Naive thymus-derived CD4-positive, alpha-beta T cell (primary cell): ENCODE data around the gene MAFG. TPM values are rescaled to one million over a fixed set of nuclear protein-coding genes. Genes with fewer than 3 reads are reported as not detected.
A peak's percentile ranks its signal among the peaks of the same experiment; 100 is the strongest.

Experiments used
- ATAC-seq: fragments of 150-1000 bp; cut with Tn5 transposase; 2 replicates; pipeline ENCODE4 v1.10.0; 2021; ENCODE audit warnings: mild to moderate bottlenecking, moderate library complexity
- CTCF ChIA-PET: fragments of 350-600 bp; sonication (Branson Sonifier 250); formaldehyde crosslinking; loops from one replicate; lab custom pipeline; 2021; ENCODE audit warnings: antibody characterized with exemption; lab: Charles Lee
- POLR2A ChIA-PET: fragments of 350-600 bp; sonication (Branson Sonifier 250); formaldehyde crosslinking; loops from one replicate; lab custom pipeline; 2021; ENCODE audit warnings: antibody characterized with exemption, inconsistent platforms; lab: Charles Lee
- DNase-seq, 9 donors: peaks; one replicate each; pipeline versions ENCODE4 v3.0.0 to v3.0.0-alpha.2; 2020 to 2022; ENCODE audit warnings: mixed read lengths in 1 of 9
- H3K27ac ChIP-seq: one replicate; pipeline ENCODE4 v1.7.0; 2013; ENCODE audit warnings: mild to moderate bottlenecking, low read depth, low read length, moderate library complexity
- H3K27me3 ChIP-seq, 2 donors: one replicate each; pipeline ENCODE4 v1.7.0; 2013; ENCODE audit warnings: low read length in 2 of 2, mild to moderate bottlenecking in 2 of 2, moderate library complexity in 2 of 2; ENCODE audit not compliant: control insufficient read depth in 2 of 2, insufficient read depth in 2 of 2
- H3K36me3 ChIP-seq, 3 experiments: 1 replicate in 2 of 3; 2 replicates in 1 of 3; pipeline ENCODE4 v1.7.0; 2013; ENCODE audit warnings: low read length in 3 of 3, mild to moderate bottlenecking in 3 of 3, moderate library complexity in 1 of 3; ENCODE audit not compliant: insufficient read depth in 3 of 3, control insufficient read depth in 2 of 3
- H3K4me1 ChIP-seq, 2 donors: one replicate each; pipeline ENCODE4 v1.7.0; 2013; ENCODE audit warnings: low read length in 2 of 2, mild to moderate bottlenecking in 2 of 2, moderate library complexity in 1 of 2; ENCODE audit not compliant: control insufficient read depth in 2 of 2, insufficient read depth in 2 of 2
- H3K4me3 ChIP-seq: 2 replicates; pipeline ENCODE4 v1.7.0; 2013; ENCODE audit warnings: mild to moderate bottlenecking, low read length
- H3K9me3 ChIP-seq, 3 experiments: 1 replicate in 2 of 3; 2 replicates in 1 of 3; pipeline ENCODE4 v1.7.0; 2013; ENCODE audit warnings: low read length in 3 of 3; ENCODE audit not compliant: control insufficient read depth in 2 of 3
- H3K27ac Mint-ChIP-seq, 9 donors: one replicate each; pipeline ENCODE4 v1.8.0; 2020 to 2022; ENCODE audit warnings: mixed read lengths in 9 of 9, mild to moderate bottlenecking in 8 of 9, moderate library complexity in 5 of 9, inconsistent platforms in 2 of 9
- H3K27me3 Mint-ChIP-seq, 5 donors: one replicate each; pipeline ENCODE4 v1.8.0; 2021 to 2022; ENCODE audit warnings: mixed read lengths in 5 of 5, mild to moderate bottlenecking in 1 of 5
- H3K36me3 Mint-ChIP-seq, 5 donors: one replicate each; pipeline ENCODE4 v1.8.0; 2020 to 2022; ENCODE audit warnings: mixed read lengths in 5 of 5, mild to moderate bottlenecking in 3 of 5, inconsistent platforms in 1 of 5
- H3K4me1 Mint-ChIP-seq, 7 donors: one replicate each; pipeline ENCODE4 v1.8.0; 2020 to 2022; ENCODE audit warnings: mixed read lengths in 7 of 7, mild to moderate bottlenecking in 3 of 7, inconsistent platforms in 1 of 7
- H3K4me3 Mint-ChIP-seq, 10 donors: one replicate each; pipeline ENCODE4 v1.8.0; 2020 to 2022; ENCODE audit warnings: mild to moderate bottlenecking in 10 of 10, mixed read lengths in 10 of 10, moderate library complexity in 6 of 10, inconsistent platforms in 2 of 10
- H3K9me3 Mint-ChIP-seq, 11 donors: one replicate each; pipeline ENCODE4 v1.8.0; 2020 to 2022; ENCODE audit warnings: mixed read lengths in 11 of 11, mild to moderate bottlenecking in 4 of 11, inconsistent platforms in 1 of 11, moderate library complexity in 1 of 11
- intact Hi-C, 2 donors: fragments of 100-400 bp; cut with micrococcal nuclease; formaldehyde crosslinking; loops; one replicate each; pipeline ENCODE4 v1.15.1; 2023
- polyA plus RNA-seq, 2 donors: library from polyadenylated mRNA; unstranded; fragments of 300-500 nt; fragmentation: Illumina TruSeq; gene quantifications; one replicate each; pipeline ENCODE4 v1.2.3, GENCODE V29; 2021
- total RNA-seq, 6 experiments: library from RNA in 5 of 6; stranded (reverse) in 5 of 6; gene quantifications; 1 replicate in 5 of 6; 2 replicates in 1 of 6; pipeline ENCODE4 v1.2.3 and lab custom pipeline; 2021 to 2026

MAFG gene
- total and polyA plus RNA-seq, 7 experiments from 2014 or later: 2.4 to 28.1 (median 16.0) TPM

DNA sequence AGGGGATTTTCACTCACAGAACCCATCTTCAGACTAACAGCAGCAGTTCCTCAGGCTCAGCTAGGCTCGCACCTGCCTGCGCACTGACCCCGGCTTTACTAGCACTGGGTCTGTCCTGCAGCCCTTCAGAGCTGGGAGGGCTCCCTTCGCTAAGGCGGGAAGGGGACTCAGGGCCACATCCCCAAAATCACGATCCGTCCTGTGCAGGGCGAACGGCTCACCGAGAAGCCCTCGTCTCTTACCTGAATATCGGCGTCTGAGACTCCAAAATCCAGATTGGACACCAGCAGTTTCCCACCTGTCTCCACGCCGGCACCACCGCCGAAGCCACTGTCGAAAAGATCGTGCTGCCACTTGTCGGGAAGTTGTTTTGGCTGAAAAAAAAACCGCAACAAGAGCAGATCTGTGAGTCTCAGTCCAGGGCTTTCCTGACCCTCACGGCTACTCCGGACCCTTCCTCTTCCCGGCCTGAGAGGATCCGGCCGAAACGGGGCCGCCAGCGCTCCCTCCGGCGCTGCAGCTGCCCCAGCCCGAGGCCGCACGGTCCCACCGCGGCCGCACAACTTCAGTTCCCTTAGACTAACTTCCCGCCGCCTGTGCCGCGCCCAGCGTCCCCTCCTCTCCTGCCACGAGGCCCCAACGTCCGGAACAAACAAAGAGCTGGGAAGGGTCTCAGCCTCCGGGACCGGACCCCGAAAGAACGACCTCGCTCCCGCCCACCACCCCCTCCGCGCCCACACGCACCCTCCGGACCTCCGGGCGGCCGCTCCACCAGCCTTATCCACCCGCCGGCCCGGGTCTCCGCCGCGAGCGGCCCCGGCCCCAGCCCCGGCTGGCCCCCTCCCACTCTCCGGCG lies 36.9 kb downstream of the MAFG start:
- intact Hi-C loops: loop anchor here (1.0 to 5.0 kb wide), 8 partner anchors 19 to 132 kb away; partner anchors contain the start of genes ARHGDIA (in 2 of the 2), PCYT2 (in 2 of the 2), CENPX (in 1 of the 2) and MAFG (in 1 of the 2)
- Histone ChIP-seq H3K27ac (peak overlapping the region; percentile 82), H3K4me3 (peak overlapping the region; percentile 79), H3K27me3 (no peaks in the 10 kb centered on the region), H3K4me1 (peaks cover 16 to 20% of the 10 kb centered on the region in 2 donors), H3K36me3 (peaks cover 14 to 55% (median 24%) of the 10 kb centered on the region in 3 experiments), H3K9me3 (no peaks in the 10 kb centered on the region)
- H3K9me3 Mint-ChIP-seq: peaks cover 0 to 1% (median 0%) of the 10 kb centered on the region in 11 donors
- peaks cover 9 to 26% (median 14%) of the 10 kb centered on the region in 5 donors for H3K36me3 Mint-ChIP-seq
- H3K4me3 Mint-ChIP-seq: peak overlapping the region; percentile 78 to 96 (median 87)
- ATAC-seq (no peak), DNase-seq (peak in 1 of 9 donors; percentile 47)
- POLR2A ChIA-PET: interaction anchor here (0.6 to 5.2 kb wide), 8 partner anchors 13 to 368 kb away, joined by 3 to 26 read pairs (median 3); partner anchors contain the start of genes ARL16, HGS and SIRT7
- peaks cover 0 to 32% (median 19%) of the 10 kb centered on the region in 7 donors for H3K4me1 Mint-ChIP-seq
- CTCF ChIA-PET: no interaction called here
- peak overlapping the region; percentile 84 to 97 (median 95) for H3K27ac Mint-ChIP-seq
- no peaks in the 10 kb centered on the region for H3K27me3 Mint-ChIP-seq

DNA sequence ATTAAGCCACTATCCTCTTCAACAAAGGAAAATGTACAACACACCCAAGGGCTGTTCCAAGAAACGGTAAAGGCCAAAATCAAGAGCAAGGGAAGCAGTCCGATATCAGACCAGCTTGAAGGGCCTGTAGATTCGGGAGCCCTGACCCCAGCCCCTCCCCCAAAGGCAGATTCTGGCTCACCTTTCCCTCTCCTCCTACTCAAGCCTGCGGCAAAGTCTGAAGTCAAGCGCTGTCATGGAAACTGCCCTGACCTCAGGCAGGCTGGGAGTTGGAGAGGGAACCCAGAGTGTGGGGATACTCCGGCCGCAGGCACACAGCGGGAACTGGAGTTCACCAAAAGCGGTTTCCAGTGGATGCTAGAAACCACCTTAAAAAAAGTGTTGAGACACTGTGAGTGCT lies 37.9 kb downstream of the MAFG start:
- peak overlapping the region in 8 of 9 donors; percentile 43 to 92 (median 76) for H3K27ac Mint-ChIP-seq
- H3K36me3 ChIP-seq: peaks cover 14 to 59% (median 20%) of the 10 kb centered on the region in 3 experiments
- CTCF ChIA-PET: no interaction called here

DNA sequence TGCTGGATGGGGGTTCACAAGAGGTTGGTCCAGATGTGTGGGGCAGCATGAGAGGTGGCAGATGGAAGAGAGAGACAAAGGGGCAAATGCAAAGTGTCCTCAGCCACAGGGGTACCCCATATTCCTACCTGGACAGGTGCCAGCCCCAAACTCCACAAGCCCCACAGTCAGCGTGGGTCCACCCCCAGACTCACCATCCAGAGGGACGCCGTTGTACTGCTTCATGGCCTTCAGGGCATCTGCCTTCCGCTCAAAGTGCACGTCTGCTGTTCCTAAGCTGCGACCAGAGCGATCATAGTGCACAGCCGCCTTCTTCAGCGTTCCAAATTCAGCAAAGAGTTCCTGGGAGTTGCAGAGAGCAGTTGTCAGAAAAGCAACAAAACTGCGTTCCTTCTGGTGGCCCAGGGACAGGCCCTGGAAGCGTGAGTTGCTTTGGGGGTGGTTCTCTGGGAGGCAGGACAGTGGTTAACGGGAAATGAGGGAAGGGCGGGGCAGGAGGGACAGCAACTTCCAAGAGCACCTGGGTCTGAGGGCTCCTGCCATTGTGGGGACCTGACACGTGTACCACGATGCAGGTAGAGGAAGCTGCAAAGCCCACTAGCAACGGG lies 38.4 kb downstream of the MAFG start:
- peak overlapping the region in 7 of 9 donors; percentile 41 to 92 (median 75) for H3K27ac Mint-ChIP-seq
- intact Hi-C loops: no loop called here
- peaks cover 16 to 20% of the 10 kb centered on the region in 2 donors for H3K4me1 ChIP-seq
- peak overlapping the region; percentile 45 to 96 (median 68) for H3K4me3 Mint-ChIP-seq
- H3K9me3 Mint-ChIP-seq: peaks cover 0 to 1% (median 0%) of the 10 kb centered on the region in 11 donors
- no peaks in the 10 kb centered on the region for H3K27me3 Mint-ChIP-seq
- peaks cover 9 to 28% (median 10%) of the 10 kb centered on the region in 5 donors for H3K36me3 Mint-ChIP-seq
- no peaks in the 10 kb centered on the region for H3K9me3 ChIP-seq
- CTCF ChIA-PET: no interaction called here
- ATAC-seq (no peak), DNase-seq (no peak)
- H3K4me1 Mint-ChIP-seq: peaks cover 0 to 32% (median 24%) of the 10 kb centered on the region in 7 donors
- POLR2A ChIA-PET: interaction anchor here (0.8 to 5.2 kb wide), 3 partner anchors 16 to 186 kb away, joined by 3 to 26 read pairs (median 5); no protein-coding TSS in a partner anchor
- no peak overlapping the region for H3K4me3 ChIP-seq
- no peaks in the 10 kb centered on the region for H3K27me3 ChIP-seq
- H3K27ac ChIP-seq: peak overlapping the region; percentile 10
- peaks cover 14 to 61% (median 20%) of the 10 kb centered on the region in 3 experiments for H3K36me3 ChIP-seq

More for the DNA sequence above, 37.9 kb downstream of the MAFG start:
- Mint-ChIP-seq H3K4me1 (peaks cover 0 to 32% (median 24%) of the 10 kb centered on the region in 7 donors), H3K9me3 (peaks cover 0 to 1% (median 0%) of the 10 kb centered on the region in 11 donors), H3K4me3 (peak overlapping the region; percentile 45 to 96 (median 84)), H3K36me3 (peaks cover 9 to 28% (median 10%) of the 10 kb centered on the region in 5 donors), H3K27me3 (no peaks in the 10 kb centered on the region)
- peak overlapping the region; percentile 10 for H3K27ac ChIP-seq
- no peak for DNase-seq
- H3K27me3 ChIP-seq: no peaks in the 10 kb centered on the region
- H3K4me3 ChIP-seq: no peak overlapping the region
- no peak for ATAC-seq
- H3K4me1 ChIP-seq: peaks cover 16 to 20% of the 10 kb centered on the region in 2 donors
- POLR2A ChIA-PET: interaction anchor here (1.0 to 5.2 kb wide), 2 partner anchors 17 to 23 kb away, joined by 5 to 26 read pairs; no protein-coding TSS in a partner anchor
- intact Hi-C loops: loop anchor here (2.0 to 5.0 kb wide), 3 partner anchors 29 to 57 kb away; partner anchors contain the start of genes MAFG (in 1 of the 2), MCRIP1 (in 1 of the 2) and SIRT7 (in 1 of the 2)
- H3K9me3 ChIP-seq: no peaks in the 10 kb centered on the region

DNA sequence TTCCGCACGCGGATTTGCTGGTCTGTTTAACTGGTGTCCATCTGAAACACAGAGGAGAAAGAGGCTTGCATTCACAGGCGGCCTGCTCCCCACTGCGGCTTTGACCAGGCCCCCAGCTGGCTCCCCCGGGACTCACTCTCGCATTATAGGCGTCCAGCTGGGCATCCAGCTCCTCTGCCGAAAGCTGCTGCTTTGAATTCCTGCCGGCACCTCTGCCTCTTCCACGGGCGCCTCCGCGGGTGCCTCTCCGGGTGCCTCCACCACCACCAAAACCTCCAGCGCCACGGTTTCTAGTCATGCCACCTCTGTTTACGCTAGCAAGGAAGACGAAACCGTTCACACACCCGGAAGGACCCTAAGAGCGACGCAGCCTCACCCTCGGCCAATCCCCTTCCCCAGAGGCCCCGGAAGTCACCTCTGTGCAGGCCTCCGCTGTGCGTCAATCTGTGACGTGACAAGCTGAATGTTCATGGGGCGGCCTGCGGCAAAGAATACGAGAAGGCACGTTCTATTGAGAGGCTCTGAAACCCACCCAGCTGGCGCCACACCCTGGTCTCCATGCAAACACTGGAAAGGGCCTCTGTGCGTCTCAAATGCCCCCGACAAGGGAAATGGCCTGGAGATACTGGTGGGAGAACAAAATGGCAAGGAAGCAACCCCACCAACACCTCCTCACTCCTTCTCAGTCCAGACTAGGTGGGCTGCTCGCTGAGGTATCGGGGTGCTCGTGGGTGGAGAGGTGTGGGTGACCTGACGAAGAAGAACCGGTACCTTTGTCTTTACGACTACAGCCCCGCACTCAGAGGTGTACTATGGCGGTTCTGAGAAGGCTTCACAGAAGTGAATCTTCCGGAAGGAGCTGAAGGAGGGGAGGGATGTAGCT lies 39.2 kb downstream of the MAFG start:
- DNase-seq (no peak), ATAC-seq (no peak)
- Mint-ChIP-seq H3K36me3 (peaks cover 9 to 28% (median 10%) of the 10 kb centered on the region in 5 donors), H3K27ac (peak overlapping the region in 5 of 9 donors; percentile 41 to 82 (median 58)), H3K4me1 (peaks cover 0 to 32% (median 24%) of the 10 kb centered on the region in 7 donors), H3K9me3 (peaks cover 0 to 1% (median 0%) of the 10 kb centered on the region in 11 donors), H3K4me3 (peak overlapping the region; percentile 45 to 96 (median 68)), H3K27me3 (no peaks in the 10 kb centered on the region)
- Histone ChIP-seq H3K4me1 (peaks cover 16 to 20% of the 10 kb centered on the region in 2 donors), H3K36me3 (peaks cover 14 to 64% (median 20%) of the 10 kb centered on the region in 3 experiments), H3K27me3 (no peaks in the 10 kb centered on the region), H3K9me3 (no peaks in the 10 kb centered on the region), H3K4me3 (no peak overlapping the region), H3K27ac (peak overlapping the region; percentile 7)
- ChIA-PET POLR2A (interaction anchor here (0.8 to 5.2 kb wide), 3 partner anchors 15 to 185 kb away, joined by 3 to 26 read pairs (median 5); no protein-coding TSS in a partner anchor), CTCF (no interaction called here)
- intact Hi-C loops: no loop called here

DNA sequence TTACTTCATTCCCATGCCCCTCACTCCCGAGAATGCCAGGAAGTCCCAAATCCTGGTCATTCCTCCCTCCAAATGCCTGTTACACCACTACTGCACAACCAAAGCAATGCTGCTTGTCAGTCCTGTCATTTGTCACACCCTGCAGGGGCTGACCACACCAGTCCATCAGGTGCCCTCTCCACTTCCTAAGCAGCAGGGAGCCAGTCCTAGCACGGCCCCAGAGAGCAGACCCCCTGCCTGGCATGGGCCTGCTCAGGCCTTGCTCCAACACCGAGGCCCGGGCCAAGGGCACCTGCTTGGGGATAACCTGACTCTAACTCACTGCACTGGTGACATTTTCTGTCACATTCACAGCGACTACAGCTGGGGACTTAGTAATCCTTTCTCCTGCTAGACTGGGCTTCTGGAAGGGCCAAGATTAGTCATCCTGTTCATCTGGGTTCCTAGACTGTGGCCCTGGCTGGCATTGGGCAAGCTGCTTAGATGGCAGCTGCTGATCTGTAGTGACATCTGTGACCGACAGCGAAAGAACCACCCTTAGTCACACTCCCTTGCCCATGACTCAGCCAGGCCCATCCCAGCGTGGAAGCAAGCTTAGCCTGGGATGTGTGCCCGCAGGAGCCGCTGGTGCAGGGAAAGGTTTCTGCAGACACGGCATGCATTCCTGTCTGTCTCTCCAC lies 41.5 kb downstream of the MAFG start:
- POLR2A ChIA-PET: interaction anchor here (0.9 kb wide), 1 partner anchor 19 kb away, joined by 3 read pairs; no protein-coding TSS in a partner anchor
- H3K36me3 ChIP-seq: peaks cover 14 to 74% (median 20%) of the 10 kb centered on the region in 3 experiments
- ATAC-seq: peak; percentile 26
- no peak for DNase-seq
- no peak overlapping the region for H3K4me3 ChIP-seq
- H3K4me1 ChIP-seq: peaks cover 8 to 14% of the 10 kb centered on the region in 2 donors
- Mint-ChIP-seq H3K4me1 (peaks cover 0 to 26% (median 21%) of the 10 kb centered on the region in 7 donors), H3K9me3 (peaks cover 0 to 1% (median 0%) of the 10 kb centered on the region in 11 donors), H3K4me3 (no peak overlapping the region), H3K27me3 (no peaks in the 10 kb centered on the region), H3K36me3 (peaks cover 5 to 31% (median 10%) of the 10 kb centered on the region in 5 donors), H3K27ac (peak overlapping the region in 5 of 9 donors; percentile 24 to 85 (median 49))
- no peak overlapping the region for H3K27ac ChIP-seq
- intact Hi-C loops: no loop called here
- CTCF ChIA-PET: no interaction called here
- H3K9me3 ChIP-seq: no peaks in the 10 kb centered on the region
- H3K27me3 ChIP-seq: no peaks in the 10 kb centered on the region
